Activated CD4-positive, CD25-positive, alpha-beta regulatory T cell treated with anti-CD3 and anti-CD28 coated beads, Interleukin-2, amount 50 U/mL, for 16 hours (primary cell): Measurements from ENCODE around the gene SMURF2.
A peak's percentile ranks its signal among the peaks of the same experiment; 100 is the strongest.

Experiments used
- DNase-seq: peaks from one replicate; pipeline ENCODE4 v3.0.0-alpha.2; 2020; ENCODE audit warnings: low read depth, low spot score

The SMURF2 gene

GRCh38 chr17:64503821-64504768 lies 158.0 kb downstream of the SMURF2 start:
- DNase-seq, result no peak

GRCh38 chr17:64503341-64503740 lies 158.8 kb downstream of the SMURF2 start:
- no peak for DNase-seq

GRCh38 chr17:64502809-64503208 lies 159.3 kb downstream of the SMURF2 start:
- no peak for DNase-seq

GRCh38 chr17:64502021-64502420 lies 160.1 kb downstream of the SMURF2 start:
- no peak for DNase-seq

- DNase-seq, result no peak
Observed at GRCh38 chr17:64500862-64501765, 161.0 kb downstream of the SMURF2 start.

- DNase-seq, result no peak
Observed at GRCh38 chr17:64500487-64500859, 161.6 kb downstream of the SMURF2 start.

- no peak for DNase-seq
Observed at GRCh38 chr17:64499805-64500486, 162.2 kb downstream of the SMURF2 start.

- DNase-seq, result no peak
Observed at GRCh38 chr17:64498308-64499203, 163.6 kb downstream of the SMURF2 start.

- no peak for DNase-seq
Observed at GRCh38 chr17:64497565-64498035, 164.5 kb downstream of the SMURF2 start.

- peak; percentile 90 for DNase-seq
Observed at GRCh38 chr17:64496786-64497564, 165.1 kb downstream of the SMURF2 start, which contains the start of gene POLG2. POLG2 (minus strand) TSS chr17:64497054; CDS start chr17:64496968, 86 bp downstream.

- no peak for DNase-seq
Observed at GRCh38 chr17:64496348-64496785, 165.7 kb downstream of the SMURF2 start.
